Parathyroid adenoma (tissue), 2 donors: ENCODE measurements around the gene USP11.
"Not testable (repeated sequence)": the region's sequence is repeated elsewhere in the genome, so short reads cannot be mapped to it uniquely, and the experiment has no call there.

Experiments used
- H2AFZ ChIP-seq: fragments of 300-600 bp; sonication (generic); one replicate; pipeline ENCODE4 v1.7.0; 2017; ENCODE audit warnings: antibody characterized with exemption, mild to moderate bottlenecking
- H3K27ac ChIP-seq: fragments of 300-600 bp; sonication (generic); one replicate; pipeline ENCODE4 v1.7.0; 2017
- H3K27me3 ChIP-seq: fragments of 300-600 bp; sonication (generic); one replicate; pipeline ENCODE4 v1.7.0; 2017; ENCODE audit warnings: low read length; ENCODE audit not compliant: control insufficient read depth, insufficient read depth
- H3K36me3 ChIP-seq: fragments of 300-600 bp; sonication (generic); one replicate; pipeline ENCODE4 v1.7.0; 2017; ENCODE audit warnings: low read length; ENCODE audit not compliant: control insufficient read depth, insufficient read depth
- H3K4me1 ChIP-seq: fragments of 300-600 bp; sonication (generic); one replicate; pipeline ENCODE4 v1.7.0; 2017; ENCODE audit warnings: control low read depth
- H3K4me2 ChIP-seq: fragments of 300-600 bp; sonication (generic); one replicate; pipeline ENCODE4 v1.7.0; 2017; ENCODE audit warnings: low read length
- H3K4me3 ChIP-seq: fragments of 300-600 bp; sonication (generic); one replicate; pipeline ENCODE4 v1.7.0; 2017; ENCODE audit warnings: low read depth, low read length
- H3K79me2 ChIP-seq: fragments of 300-600 bp; sonication (generic); one replicate; pipeline ENCODE4 v1.7.0; 2017; ENCODE audit warnings: control low read depth
- H3K9ac ChIP-seq: fragments of 300-600 bp; sonication (generic); one replicate; pipeline ENCODE4 v1.7.0; 2017; ENCODE audit warnings: mild to moderate bottlenecking
- H3K9me3 ChIP-seq: fragments of 300-600 bp; sonication (generic); one replicate; pipeline ENCODE4 v1.7.0; 2017; ENCODE audit warnings: low read length; ENCODE audit not compliant: control insufficient read depth
- TF ChIP-seq, protein P1 (sequence below): fragments of 300-600 bp; sonication (generic); IDR thresholded peaks from one replicate; pipeline ENCODE4 v1.7.0; 2017; ENCODE audit warnings: antibody characterized with exemption, mild to moderate bottlenecking
- donor health status: primary hyperparathyroidism.

The USP11 gene

DNA sequence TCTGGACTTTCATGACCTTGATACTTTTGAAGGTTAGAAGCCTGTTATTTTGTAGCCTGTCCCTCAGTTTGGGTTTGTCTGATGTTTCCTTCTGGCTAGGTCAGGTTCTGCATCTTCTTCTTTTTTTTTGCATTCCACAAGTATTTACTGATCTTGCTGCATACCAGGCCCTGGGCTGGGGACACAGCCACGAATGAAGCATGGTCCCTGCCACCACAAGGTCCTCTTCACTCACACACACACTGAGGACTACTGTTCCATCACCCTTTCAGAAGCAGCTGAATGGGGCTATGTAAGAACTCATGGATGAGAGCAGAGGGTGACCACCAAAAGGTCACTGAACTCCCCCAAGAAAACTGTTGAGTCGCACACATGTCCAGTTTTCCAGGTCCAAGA, 39.2 kb downstream of the USP11 start:
- Histone ChIP-seq H3K4me2 (no peak overlapping the region), H3K27ac (no peak overlapping the region), H3K79me2 (no peaks in the 10 kb centered on the region), H3K4me1 (no peaks in the 10 kb centered on the region), H3K4me3 (no peak overlapping the region), H3K9ac (no peak overlapping the region), H3K9me3 (no peaks in the 10 kb centered on the region), H3K27me3 (no peaks in the 10 kb centered on the region), H2AFZ (no peak overlapping the region), H3K36me3 (no peaks in the 10 kb centered on the region)
- TF ChIP-seq, protein P1, sequence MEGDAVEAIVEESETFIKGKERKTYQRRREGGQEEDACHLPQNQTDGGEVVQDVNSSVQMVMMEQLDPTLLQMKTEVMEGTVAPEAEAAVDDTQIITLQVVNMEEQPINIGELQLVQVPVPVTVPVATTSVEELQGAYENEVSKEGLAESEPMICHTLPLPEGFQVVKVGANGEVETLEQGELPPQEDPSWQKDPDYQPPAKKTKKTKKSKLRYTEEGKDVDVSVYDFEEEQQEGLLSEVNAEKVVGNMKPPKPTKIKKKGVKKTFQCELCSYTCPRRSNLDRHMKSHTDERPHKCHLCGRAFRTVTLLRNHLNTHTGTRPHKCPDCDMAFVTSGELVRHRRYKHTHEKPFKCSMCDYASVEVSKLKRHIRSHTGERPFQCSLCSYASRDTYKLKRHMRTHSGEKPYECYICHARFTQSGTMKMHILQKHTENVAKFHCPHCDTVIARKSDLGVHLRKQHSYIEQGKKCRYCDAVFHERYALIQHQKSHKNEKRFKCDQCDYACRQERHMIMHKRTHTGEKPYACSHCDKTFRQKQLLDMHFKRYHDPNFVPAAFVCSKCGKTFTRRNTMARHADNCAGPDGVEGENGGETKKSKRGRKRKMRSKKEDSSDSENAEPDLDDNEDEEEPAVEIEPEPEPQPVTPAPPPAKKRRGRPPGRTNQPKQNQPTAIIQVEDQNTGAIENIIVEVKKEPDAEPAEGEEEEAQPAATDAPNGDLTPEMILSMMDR = no peak

DNA sequence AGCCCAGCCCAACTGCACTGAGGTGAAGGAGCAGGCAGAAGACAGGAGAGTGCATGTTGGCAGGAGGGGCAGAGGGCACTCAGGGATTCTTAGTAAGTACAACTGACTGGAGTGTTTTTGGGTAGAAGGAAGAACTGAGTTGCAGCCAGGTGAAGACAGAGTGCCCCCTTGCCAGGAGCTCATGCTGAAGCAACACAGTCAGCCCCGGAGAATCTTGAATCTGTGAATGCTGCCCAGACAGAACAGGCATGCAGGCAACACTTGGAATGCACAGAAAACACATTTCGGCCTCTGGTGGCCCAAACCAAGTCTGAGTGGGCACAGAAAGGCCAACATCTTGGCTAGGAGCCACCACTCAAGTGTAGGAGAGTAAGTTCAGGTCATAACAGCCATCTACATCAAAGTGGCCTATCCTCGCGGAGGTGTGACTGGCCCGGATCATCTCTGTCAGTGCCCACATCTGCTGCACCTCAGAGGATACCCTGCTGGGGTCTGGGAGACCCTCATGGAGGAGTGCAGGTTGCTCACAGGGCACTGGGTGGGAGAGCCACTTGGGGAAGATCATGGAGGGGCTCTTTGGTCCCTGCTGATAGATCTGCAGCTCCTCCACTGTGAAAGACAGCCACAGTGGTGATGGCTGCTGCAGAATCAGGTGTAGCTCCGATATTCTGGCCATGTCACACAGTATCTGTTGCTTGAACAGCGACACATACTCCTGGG, 40.4 kb downstream of the USP11 start:
- TF ChIP-seq, protein P1 = no peak
- H3K79me2 ChIP-seq = no peaks in the 10 kb centered on the region
- H3K9ac ChIP-seq = no peak overlapping the region
- H3K4me2 ChIP-seq = no peak overlapping the region
- H2AFZ ChIP-seq = no peak overlapping the region
- H3K9me3 ChIP-seq = no peaks in the 10 kb centered on the region
- no peak overlapping the region for H3K27ac ChIP-seq
- H3K4me1 ChIP-seq = no peaks in the 10 kb centered on the region
- H3K27me3 ChIP-seq = no peaks in the 10 kb centered on the region
- H3K4me3 ChIP-seq = no peak overlapping the region
- no peaks in the 10 kb centered on the region for H3K36me3 ChIP-seq

DNA sequence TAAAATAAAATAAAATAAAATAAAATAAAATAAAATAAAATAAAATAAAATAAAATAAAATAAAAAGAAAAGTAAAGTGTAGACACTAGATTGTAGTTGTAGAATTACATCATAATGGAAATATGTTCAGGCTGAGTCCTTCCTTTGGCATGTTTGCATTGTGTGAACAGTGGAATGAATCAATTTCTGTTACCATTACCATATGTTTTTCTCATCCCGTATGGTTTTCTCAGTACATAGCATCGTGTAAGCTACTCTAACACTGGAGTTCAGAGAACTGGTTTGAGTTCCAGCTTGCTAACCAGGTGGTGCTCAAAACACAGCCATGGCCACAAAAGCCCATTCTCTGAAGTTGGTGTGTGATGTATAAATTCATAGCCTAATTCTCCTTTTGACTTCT, 45.9 kb downstream of the USP11 start:
- Histone ChIP-seq H3K4me1 (peaks cover 3% of the 10 kb centered on the region), H3K9me3 (no peaks in the 10 kb centered on the region), H3K27ac (no peak overlapping the region), H3K79me2 (no peaks in the 10 kb centered on the region), H2AFZ (no peak overlapping the region), H3K9ac (no peak overlapping the region), H3K27me3 (no peaks in the 10 kb centered on the region), H3K4me3 (no peak overlapping the region), H3K4me2 (no peak overlapping the region), H3K36me3 (no peaks in the 10 kb centered on the region)
- TF ChIP-seq, protein P1 = no peak

DNA sequence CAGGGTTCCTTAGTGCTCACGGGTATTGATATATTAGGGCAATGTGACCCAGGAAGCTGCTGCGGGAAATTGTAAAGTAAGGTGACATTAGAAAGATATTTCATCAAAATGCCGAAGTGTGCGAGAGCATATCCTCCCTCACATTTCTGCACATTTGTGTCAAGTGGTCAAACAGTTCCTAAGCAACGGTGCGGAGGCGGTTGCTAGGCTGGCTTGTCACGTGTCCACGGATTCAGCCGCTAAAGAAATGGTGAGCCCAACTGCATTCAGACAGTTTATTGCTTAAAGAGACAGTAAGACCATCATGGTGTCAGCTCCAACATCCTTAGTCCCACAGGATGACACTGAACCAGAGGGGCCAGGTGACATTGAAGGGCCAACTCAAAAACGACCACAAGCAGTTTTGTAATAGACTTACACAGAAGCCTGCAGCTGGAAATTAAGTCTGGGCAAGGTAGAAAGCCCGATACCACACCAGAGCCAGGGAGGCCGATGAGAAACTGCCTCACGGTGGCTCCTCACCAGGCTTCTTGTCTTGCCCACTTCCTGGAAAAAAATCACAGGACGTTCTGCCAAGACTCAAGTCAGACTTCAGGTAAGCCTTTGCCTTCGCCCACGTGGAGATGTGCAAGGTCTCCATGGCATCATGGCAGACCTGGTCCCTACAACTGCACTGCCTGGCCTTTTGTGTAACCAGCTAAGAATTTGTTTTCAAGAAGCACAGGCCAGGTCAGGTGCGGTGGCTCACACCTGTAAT, 50.4 kb downstream of the USP11 start:
- Histone ChIP-seq H3K4me1 (peaks cover 6% of the 10 kb centered on the region), H3K27ac (no peak overlapping the region), H3K4me2 (peak overlapping the region; percentile 38), H3K9ac (no peak overlapping the region), H3K79me2 (no peaks in the 10 kb centered on the region), H3K36me3 (no peaks in the 10 kb centered on the region), H3K27me3 (no peaks in the 10 kb centered on the region), H3K9me3 (no peaks in the 10 kb centered on the region), H2AFZ (peak overlapping the region; percentile 31), H3K4me3 (peak overlapping the region; percentile 16)
- TF ChIP-seq, protein P1 = no peak

DNA sequence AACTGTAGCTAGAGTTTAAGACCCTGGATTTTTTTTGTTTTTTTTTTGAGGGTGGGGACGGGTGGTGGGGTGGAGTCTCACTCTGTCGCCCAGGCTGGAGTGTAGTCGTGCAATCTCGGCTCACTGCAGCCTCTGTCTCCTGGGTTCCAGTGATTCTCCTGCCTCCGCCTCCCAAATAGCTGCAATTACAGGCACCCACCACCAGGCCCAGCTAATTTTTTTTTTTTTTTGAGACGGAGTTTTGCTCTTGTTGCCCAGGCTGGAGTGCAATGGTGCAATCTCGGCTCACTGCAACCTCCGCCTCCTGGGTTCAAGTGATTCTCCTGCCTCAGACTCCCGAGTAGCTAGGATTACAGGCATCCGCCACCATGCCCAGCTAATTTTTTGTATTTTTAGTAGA, 51.8 kb downstream of the USP11 start:
- not testable (repeated sequence) for H3K4me2 ChIP-seq, H3K27me3 ChIP-seq, H2AFZ ChIP-seq, H3K36me3 ChIP-seq, H3K4me1 ChIP-seq, H3K4me3 ChIP-seq, H3K79me2 ChIP-seq, H3K9ac ChIP-seq, H3K9me3 ChIP-seq
- peak overlapping the region; percentile 61 for H3K27ac ChIP-seq
